Panc1 (cell line): Measurements from ENCODE around the gene SNURF. TPM values are rescaled to one million over a fixed set of nuclear protein-coding genes. Genes with fewer than 3 reads are reported as not detected.

Experiments used
- ATAC-seq: fragments of 200-7000 bp; cut with Tn5 transposase; 2 replicates; pipeline ENCODE4 v1.9.1; 2020; ENCODE audit warnings: mild to moderate bottlenecking, moderate library complexity
- BruUV-seq: library from RNA; stranded (reverse); fragments of 400-500 nt; replicated peaks from 2 replicates; lab custom pipeline; 2021; lab: Mats Ljungman, UMichigan
- CTCF ChIA-PET: fragments of 300-600 bp; sonication (Branson Sonifier 250); formaldehyde crosslinking; loops from one replicate; lab custom pipeline; 2022; ENCODE audit warnings: antibody characterized with exemption; lab: Charles Lee
- POLR2A ChIA-PET: fragments of 300-600 bp; sonication (Branson Sonifier 250); formaldehyde crosslinking; loops from one replicate; lab custom pipeline; 2022; ENCODE audit warnings: antibody characterized with exemption; lab: Charles Lee
- DNase-seq: peaks from one replicate; pipeline ENCODE4 v3.0.0-alpha.2; 2010; ENCODE audit warnings: low read depth, low spot score
- H3K27ac ChIP-seq: 2 replicates; pipeline ENCODE4 v1.5.1; 2011; ENCODE audit warnings: mild to moderate bottlenecking, low read length, inconsistent platforms
- H3K27me3 ChIP-seq: fragments of 200-500 bp; sonication (Bioruptor generic); 2 replicates; pipeline ENCODE4 v1.6.0; 2014; ENCODE audit warnings: low read length, inconsistent platforms; ENCODE audit not compliant: control insufficient read depth, insufficient read depth
- H3K36me3 ChIP-seq: fragments of 200-500 bp; sonication (Bioruptor generic); 2 replicates; pipeline ENCODE4 v1.5.1; 2014; ENCODE audit warnings: inconsistent platforms, mild to moderate bottlenecking, low read length, moderate library complexity; ENCODE audit not compliant: control insufficient read depth, insufficient read depth
- H3K4me1 ChIP-seq: 2 replicates; pipeline ENCODE4 v1.5.1; 2011; ENCODE audit warnings: inconsistent platforms, mild to moderate bottlenecking, low read length, moderate library complexity; ENCODE audit not compliant: control insufficient read depth, insufficient read depth
- H3K4me3 ChIP-seq, 2 experiments: 2 replicates each; pipeline ENCODE4 v1.5.1; 2011 to 2012; ENCODE audit warnings: low read depth in 2 of 2, low read length in 2 of 2, mild to moderate bottlenecking in 2 of 2, inconsistent platforms in 1 of 2, moderate library complexity in 1 of 2
- H3K9me3 ChIP-seq: fragments of 200-500 bp; sonication (Bioruptor generic); 2 replicates; pipeline ENCODE4 v1.5.1; 2014; ENCODE audit warnings: low read depth, mild to moderate bottlenecking, inconsistent platforms, low read length, moderate library complexity; ENCODE audit not compliant: control insufficient read depth, insufficient read depth
- POLR2AphosphoS5 ChIP-seq: IDR thresholded peaks from 2 replicates; pipeline ENCODE4 v1.6.1; 2012; ENCODE audit warnings: mild to moderate bottlenecking, low read depth, low read length, moderate library complexity
- SIN3A ChIP-seq: IDR thresholded peaks from 2 replicates; pipeline ENCODE4 v1.6.1; 2012; ENCODE audit warnings: low read depth, mild to moderate bottlenecking, low read length, moderate library complexity, borderline replicate concordance; ENCODE audit not compliant: insufficient read depth
- TCF7L2 ChIP-seq: IDR thresholded peaks from 2 replicates; pipeline ENCODE4 v1.6.1; 2011; ENCODE audit warnings: mild to moderate bottlenecking, low read depth, low read length, inconsistent platforms
- in situ Hi-C: cut with HindIII; loops from 2 replicates; pipeline ENCODE4 v1.10.0; 2016; ENCODE audit warnings: low sequenced_read_pairs, low pct_unique_long_range_greater_than_20kb
- intact Hi-C: fragments of 100-400 bp; cut with micrococcal nuclease; formaldehyde crosslinking; loops from one replicate; pipeline ENCODE4 v1.10.0; 2022; ENCODE audit not compliant: unreplicated experiment
- total RNA-seq: library from RNA; stranded (reverse); gene quantifications from one replicate; pipeline ENCODE4 v1.2.1, GENCODE V29; 2021; ENCODE audit not compliant: unreplicated experiment
- TF ChIP-seq, protein P1 (sequence below): fragments of 450-650 bp; IDR thresholded peaks from 2 replicates; pipeline ENCODE4 v1.5.1; 2017; ENCODE audit warnings: mild to moderate bottlenecking
- TF ChIP-seq, protein P2 (sequence below), 2 experiments: IDR thresholded peaks; 2 replicates each; pipeline ENCODE4 v1.6.1; 2011 to 2012; ENCODE audit warnings: low read depth in 2 of 2, control low read depth in 1 of 2, low read length in 1 of 2, mild to moderate bottlenecking in 1 of 2, moderate library complexity in 1 of 2; ENCODE audit not compliant: insufficient read depth in 1 of 2

The SNURF gene
- total RNA-seq, 1 experiment from 2014 or later, result 13.7 TPM

DNA sequence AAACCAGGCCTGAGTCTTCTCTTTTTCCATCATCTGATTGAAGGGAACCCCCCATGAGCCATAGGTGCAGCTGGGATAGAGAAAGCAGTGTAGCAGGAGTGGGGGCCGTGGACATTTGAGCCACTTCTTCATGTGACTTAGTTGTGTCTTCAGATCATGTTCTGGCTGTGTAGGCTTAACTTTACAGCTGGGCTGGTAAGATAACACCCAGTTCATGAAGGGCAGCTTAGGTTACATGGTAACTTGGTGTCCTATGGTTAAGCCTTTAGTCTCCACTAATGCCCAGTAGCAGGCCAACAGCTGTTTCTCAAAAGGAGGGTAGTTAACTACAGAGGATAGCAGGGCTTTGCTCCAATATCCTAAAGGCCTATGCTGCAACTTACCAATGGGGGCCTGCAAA is 11.4 kb upstream of the SNURF start:
- DNase-seq (no peak), ATAC-seq (no peak)
- no peaks in the 10 kb centered on the region for H3K36me3 ChIP-seq
- no peaks in the 10 kb centered on the region for H3K9me3 ChIP-seq
- H3K27ac ChIP-seq, result no peak overlapping the region
- no peak overlapping the region for H3K4me3 ChIP-seq
- H3K27me3 ChIP-seq, result no peaks in the 10 kb centered on the region
- TF ChIP-seq, protein P1, sequence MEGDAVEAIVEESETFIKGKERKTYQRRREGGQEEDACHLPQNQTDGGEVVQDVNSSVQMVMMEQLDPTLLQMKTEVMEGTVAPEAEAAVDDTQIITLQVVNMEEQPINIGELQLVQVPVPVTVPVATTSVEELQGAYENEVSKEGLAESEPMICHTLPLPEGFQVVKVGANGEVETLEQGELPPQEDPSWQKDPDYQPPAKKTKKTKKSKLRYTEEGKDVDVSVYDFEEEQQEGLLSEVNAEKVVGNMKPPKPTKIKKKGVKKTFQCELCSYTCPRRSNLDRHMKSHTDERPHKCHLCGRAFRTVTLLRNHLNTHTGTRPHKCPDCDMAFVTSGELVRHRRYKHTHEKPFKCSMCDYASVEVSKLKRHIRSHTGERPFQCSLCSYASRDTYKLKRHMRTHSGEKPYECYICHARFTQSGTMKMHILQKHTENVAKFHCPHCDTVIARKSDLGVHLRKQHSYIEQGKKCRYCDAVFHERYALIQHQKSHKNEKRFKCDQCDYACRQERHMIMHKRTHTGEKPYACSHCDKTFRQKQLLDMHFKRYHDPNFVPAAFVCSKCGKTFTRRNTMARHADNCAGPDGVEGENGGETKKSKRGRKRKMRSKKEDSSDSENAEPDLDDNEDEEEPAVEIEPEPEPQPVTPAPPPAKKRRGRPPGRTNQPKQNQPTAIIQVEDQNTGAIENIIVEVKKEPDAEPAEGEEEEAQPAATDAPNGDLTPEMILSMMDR, result no peak
- no peaks in the 10 kb centered on the region for H3K4me1 ChIP-seq
- in situ Hi-C loops, result no loop called here
- ChIA-PET POLR2A (no interaction called here), CTCF (no interaction called here)
- no TSS peak for BruUV-seq
- intact Hi-C loops, result no loop called here

DNA sequence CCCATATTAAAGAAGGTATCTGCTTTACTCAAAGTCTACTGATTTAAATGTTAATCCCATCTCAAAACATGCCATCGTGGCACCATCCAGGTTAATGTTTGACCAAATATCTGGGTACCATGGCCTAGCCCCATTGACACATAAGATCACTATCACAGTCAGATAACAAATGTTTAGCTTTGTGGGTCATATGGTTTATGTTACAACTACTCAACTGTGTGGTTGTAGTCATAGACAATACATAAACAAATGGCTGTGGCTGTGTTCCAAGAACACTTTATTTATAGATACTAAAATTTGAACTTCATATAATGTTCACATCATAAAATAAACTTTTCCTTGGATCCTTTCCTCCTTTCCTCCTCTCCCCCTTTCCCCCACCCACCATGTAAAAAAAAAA is 9.8 kb upstream of the SNURF start:
- no peak overlapping the region for H3K4me3 ChIP-seq
- in situ Hi-C loops (no loop called here), intact Hi-C loops (no loop called here)
- no TSS peak for BruUV-seq
- no peaks in the 10 kb centered on the region for H3K27me3 ChIP-seq
- H3K4me1 ChIP-seq, result no peaks in the 10 kb centered on the region
- ATAC-seq (no peak), DNase-seq (no peak)
- TF ChIP-seq SIN3A (no peak), TCF7L2 (no peak), POLR2AphosphoS5 (no peak)
- TF ChIP-seq, protein P2, sequence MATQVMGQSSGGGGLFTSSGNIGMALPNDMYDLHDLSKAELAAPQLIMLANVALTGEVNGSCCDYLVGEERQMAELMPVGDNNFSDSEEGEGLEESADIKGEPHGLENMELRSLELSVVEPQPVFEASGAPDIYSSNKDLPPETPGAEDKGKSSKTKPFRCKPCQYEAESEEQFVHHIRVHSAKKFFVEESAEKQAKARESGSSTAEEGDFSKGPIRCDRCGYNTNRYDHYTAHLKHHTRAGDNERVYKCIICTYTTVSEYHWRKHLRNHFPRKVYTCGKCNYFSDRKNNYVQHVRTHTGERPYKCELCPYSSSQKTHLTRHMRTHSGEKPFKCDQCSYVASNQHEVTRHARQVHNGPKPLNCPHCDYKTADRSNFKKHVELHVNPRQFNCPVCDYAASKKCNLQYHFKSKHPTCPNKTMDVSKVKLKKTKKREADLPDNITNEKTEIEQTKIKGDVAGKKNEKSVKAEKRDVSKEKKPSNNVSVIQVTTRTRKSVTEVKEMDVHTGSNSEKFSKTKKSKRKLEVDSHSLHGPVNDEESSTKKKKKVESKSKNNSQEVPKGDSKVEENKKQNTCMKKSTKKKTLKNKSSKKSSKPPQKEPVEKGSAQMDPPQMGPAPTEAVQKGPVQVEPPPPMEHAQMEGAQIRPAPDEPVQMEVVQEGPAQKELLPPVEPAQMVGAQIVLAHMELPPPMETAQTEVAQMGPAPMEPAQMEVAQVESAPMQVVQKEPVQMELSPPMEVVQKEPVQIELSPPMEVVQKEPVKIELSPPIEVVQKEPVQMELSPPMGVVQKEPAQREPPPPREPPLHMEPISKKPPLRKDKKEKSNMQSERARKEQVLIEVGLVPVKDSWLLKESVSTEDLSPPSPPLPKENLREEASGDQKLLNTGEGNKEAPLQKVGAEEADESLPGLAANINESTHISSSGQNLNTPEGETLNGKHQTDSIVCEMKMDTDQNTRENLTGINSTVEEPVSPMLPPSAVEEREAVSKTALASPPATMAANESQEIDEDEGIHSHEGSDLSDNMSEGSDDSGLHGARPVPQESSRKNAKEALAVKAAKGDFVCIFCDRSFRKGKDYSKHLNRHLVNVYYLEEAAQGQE (IDR thresholded peaks at IDR 0.05; ENCODE audit: insufficient read depth in 1 of 2, low read depth in 2 of 2, low read length in 1 of 2), result no peak
- TF ChIP-seq, protein P1, result no peak
- H3K9me3 ChIP-seq, result no peaks in the 10 kb centered on the region
- ChIA-PET POLR2A (no interaction called here), CTCF (no interaction called here)
- no peak overlapping the region for H3K27ac ChIP-seq
- H3K36me3 ChIP-seq, result no peaks in the 10 kb centered on the region

DNA sequence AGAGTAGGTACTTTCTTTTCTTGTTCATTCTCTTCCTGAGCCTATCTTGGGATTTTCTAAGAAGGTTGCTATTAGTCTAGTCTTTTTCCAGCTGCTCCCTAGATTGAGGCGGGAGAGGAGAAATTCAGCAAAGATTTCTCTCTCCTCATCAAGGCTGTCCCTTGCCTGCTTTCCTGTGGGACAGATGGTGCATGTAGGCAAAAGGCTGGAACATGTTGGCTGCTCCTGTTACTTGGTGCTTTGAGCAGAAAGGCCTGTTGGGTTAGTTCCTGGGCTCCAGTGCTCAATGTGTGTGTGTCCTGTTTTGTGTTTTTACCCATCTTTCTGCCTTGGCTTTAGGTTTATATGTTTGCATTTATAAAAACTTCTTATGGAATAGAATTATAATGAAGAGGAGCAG is 9.1 kb upstream of the SNURF start:
- intact Hi-C loops, result no loop called here
- BruUV-seq, result no TSS peak
- POLR2A ChIA-PET, result no interaction called here
- in situ Hi-C loops, result no loop called here
- CTCF ChIA-PET, result no interaction called here
- Histone ChIP-seq H3K9me3 (no peaks in the 10 kb centered on the region), H3K27ac (no peak overlapping the region), H3K4me3 (no peak overlapping the region), H3K4me1 (no peaks in the 10 kb centered on the region), H3K36me3 (no peaks in the 10 kb centered on the region), H3K27me3 (no peaks in the 10 kb centered on the region)
- TF ChIP-seq SIN3A (no peak), TCF7L2 (no peak), POLR2AphosphoS5 (no peak)
- TF ChIP-seq, protein P1, result no peak
- TF ChIP-seq, protein P2 (IDR thresholded peaks at IDR 0.05; ENCODE audit: insufficient read depth in 1 of 2, low read depth in 2 of 2, low read length in 1 of 2), result no peak
- ATAC-seq, result no peak
- no peak for DNase-seq
